Measurements from ENCODE around the gene CDHR1.
"Not testable (repeated sequence)": the region's sequence is repeated elsewhere in the genome, so short reads cannot be mapped to it uniquely, and the experiment has no call there.

CDHR1 gene

GRCh38 chr10:84179059-84179710 is 15.2 kb upstream of the CDHR1 start:
- Histone ChIP-seq H3K36me3 (replicated peaks) (no peaks in the 10 kb centered on the region), H3K4me3 (no peak overlapping the region), H3K4me1 (peaks cover 8% of the 10 kb centered on the region), H3K9me3 (no peaks in the 10 kb centered on the region), H3K27me3 (ENCODE audit: low read depth) (no peaks in the 10 kb centered on the region)
- peak; percentile 68 to 79 for DNase-seq (ENCODE audit: low spot score in 2 of 2)
- in situ Hi-C loops (cut with MboI; ENCODE audit: low sequenced_read_pairs): no loop called here

GRCh38 chr10:84180386-84180785 is 14.0 kb upstream of the CDHR1 start:
- in situ Hi-C loops (cut with MboI; ENCODE audit: low sequenced_read_pairs); H3K4me3 ChIP-seq; H3K9me3 ChIP-seq; H3K4me1 ChIP-seq; H3K27me3 ChIP-seq (ENCODE audit: low read depth); H3K36me3 ChIP-seq (replicated peaks); DNase-seq (ENCODE audit: low spot score in 2 of 2): not testable (repeated sequence)

GRCh38 chr10:84181631-84182030 is 12.7 kb upstream of the CDHR1 start:
- H3K27me3 ChIP-seq (ENCODE audit: low read depth): no peaks in the 10 kb centered on the region
- DNase-seq (ENCODE audit: low spot score in 2 of 2): no peak
- in situ Hi-C loops (cut with MboI; ENCODE audit: low sequenced_read_pairs): no loop called here
- no peaks in the 10 kb centered on the region for H3K36me3 ChIP-seq (replicated peaks)
- peaks cover 8% of the 10 kb centered on the region for H3K4me1 ChIP-seq
- no peaks in the 10 kb centered on the region for H3K9me3 ChIP-seq
- no peak overlapping the region for H3K4me3 ChIP-seq

- in situ Hi-C loops (cut with MboI; ENCODE audit: low sequenced_read_pairs): no loop called here
These were observed 9.8 kb upstream of the CDHR1 start for GRCh38 chr10:84184517-84184916.

GRCh38 chr10:84185526-84186175 is 8.7 kb upstream of the CDHR1 start:
- no peak for DNase-seq (ENCODE audit: low spot score in 2 of 2)
- H3K4me1 ChIP-seq: no peaks in the 10 kb centered on the region
- no peaks in the 10 kb centered on the region for H3K9me3 ChIP-seq
- in situ Hi-C loops (cut with MboI; ENCODE audit: low sequenced_read_pairs): no loop called here
- no peaks in the 10 kb centered on the region for H3K27me3 ChIP-seq (ENCODE audit: low read depth)
- no peak overlapping the region for H3K4me3 ChIP-seq
- no peaks in the 10 kb centered on the region for H3K36me3 ChIP-seq (replicated peaks)

More at GRCh38 chr10:84184517-84184916, 9.8 kb upstream of the CDHR1 start:
- DNase-seq (ENCODE audit: low spot score in 2 of 2): no peak
- H3K36me3 ChIP-seq (replicated peaks): no peaks in the 10 kb centered on the region
- H3K9me3 ChIP-seq: no peaks in the 10 kb centered on the region
- H3K4me3 ChIP-seq: no peak overlapping the region
- peaks cover 3% of the 10 kb centered on the region for H3K4me1 ChIP-seq
- no peaks in the 10 kb centered on the region for H3K27me3 ChIP-seq (ENCODE audit: low read depth)

- Histone ChIP-seq H3K4me1 (no peaks in the 10 kb centered on the region), H3K36me3 (replicated peaks) (no peaks in the 10 kb centered on the region), H3K4me3 (no peak overlapping the region), H3K27me3 (ENCODE audit: low read depth) (no peaks in the 10 kb centered on the region), H3K9me3 (no peaks in the 10 kb centered on the region)
- no peak for DNase-seq (ENCODE audit: low spot score in 2 of 2)
- in situ Hi-C loops (cut with MboI; ENCODE audit: low sequenced_read_pairs): no loop called here
These were observed 5.5 kb upstream of the CDHR1 start for GRCh38 chr10:84188815-84189214.

- no peaks in the 10 kb centered on the region for H3K36me3 ChIP-seq (replicated peaks)
- DNase-seq (ENCODE audit: low spot score in 2 of 2): no peak
- in situ Hi-C loops (cut with MboI; ENCODE audit: low sequenced_read_pairs): no loop called here
- H3K4me3 ChIP-seq: no peak overlapping the region
- no peaks in the 10 kb centered on the region for H3K4me1 ChIP-seq
- no peaks in the 10 kb centered on the region for H3K27me3 ChIP-seq (ENCODE audit: low read depth)
- H3K9me3 ChIP-seq: no peaks in the 10 kb centered on the region
These were observed 3.7 kb upstream of the CDHR1 start for GRCh38 chr10:84190621-84191020.

GRCh38 chr10:84191106-84191505 is 3.2 kb upstream of the CDHR1 start:
- Histone ChIP-seq H3K27me3 (ENCODE audit: low read depth) (no peaks in the 10 kb centered on the region), H3K4me3 (no peak overlapping the region), H3K36me3 (replicated peaks) (no peaks in the 10 kb centered on the region), H3K4me1 (no peaks in the 10 kb centered on the region), H3K9me3 (no peaks in the 10 kb centered on the region)
- in situ Hi-C loops (cut with MboI; ENCODE audit: low sequenced_read_pairs): no loop called here
- DNase-seq (ENCODE audit: low spot score in 2 of 2): no peak

GRCh38 chr10:84193327-84193726 is 1.0 kb upstream of the CDHR1 start:
- no peak for DNase-seq (ENCODE audit: low spot score in 2 of 2)
- Histone ChIP-seq H3K4me1 (no peaks in the 10 kb centered on the region), H3K36me3 (replicated peaks) (no peaks in the 10 kb centered on the region), H3K4me3 (no peak overlapping the region), H3K27me3 (ENCODE audit: low read depth) (no peaks in the 10 kb centered on the region), H3K9me3 (no peaks in the 10 kb centered on the region)
- in situ Hi-C loops (cut with MboI; ENCODE audit: low sequenced_read_pairs): no loop called here

- in situ Hi-C loops (cut with MboI; ENCODE audit: low sequenced_read_pairs): no loop called here
- Histone ChIP-seq H3K36me3 (replicated peaks) (no peaks in the 10 kb centered on the region), H3K9me3 (no peaks in the 10 kb centered on the region), H3K4me1 (no peaks in the 10 kb centered on the region), H3K27me3 (ENCODE audit: low read depth) (no peaks in the 10 kb centered on the region), H3K4me3 (peak overlapping the region; percentile 40)
- no peak for DNase-seq (ENCODE audit: low spot score in 2 of 2)
These were observed 402 bp upstream of the CDHR1 start for GRCh38 chr10:84193846-84194423.

GRCh38 chr10:84195044-84195830 is 900 bp downstream of the CDHR1 start:
- H3K9me3 ChIP-seq: no peaks in the 10 kb centered on the region
- H3K27me3 ChIP-seq (ENCODE audit: low read depth): no peaks in the 10 kb centered on the region
- no peaks in the 10 kb centered on the region for H3K36me3 ChIP-seq (replicated peaks)
- H3K4me3 ChIP-seq: peak overlapping the region; percentile 40
- in situ Hi-C loops (cut with MboI; ENCODE audit: low sequenced_read_pairs): no loop called here
- no peak for DNase-seq (ENCODE audit: low spot score in 2 of 2)
- H3K4me1 ChIP-seq: no peaks in the 10 kb centered on the region

- no peak overlapping the region for H3K4me3 ChIP-seq
- no peaks in the 10 kb centered on the region for H3K9me3 ChIP-seq
- H3K4me1 ChIP-seq: no peaks in the 10 kb centered on the region
- no peaks in the 10 kb centered on the region for H3K36me3 ChIP-seq (replicated peaks)
- DNase-seq (ENCODE audit: low spot score in 2 of 2): no peak
- in situ Hi-C loops (cut with MboI; ENCODE audit: low sequenced_read_pairs): no loop called here
- H3K27me3 ChIP-seq (ENCODE audit: low read depth): no peaks in the 10 kb centered on the region
These were observed 1.7 kb downstream of the CDHR1 start for GRCh38 chr10:84196083-84196482.

- DNase-seq (ENCODE audit: low spot score in 2 of 2): no peak
- Histone ChIP-seq H3K4me1 (no peaks in the 10 kb centered on the region), H3K9me3 (no peaks in the 10 kb centered on the region), H3K27me3 (ENCODE audit: low read depth) (no peaks in the 10 kb centered on the region), H3K4me3 (no peak overlapping the region), H3K36me3 (replicated peaks) (no peaks in the 10 kb centered on the region)
- in situ Hi-C loops (cut with MboI; ENCODE audit: low sequenced_read_pairs): no loop called here
These were observed 2.6 kb downstream of the CDHR1 start for GRCh38 chr10:84196941-84197340.

- in situ Hi-C loops (cut with MboI; ENCODE audit: low sequenced_read_pairs): no loop called here
- Histone ChIP-seq H3K27me3 (ENCODE audit: low read depth) (no peaks in the 10 kb centered on the region), H3K4me1 (no peaks in the 10 kb centered on the region), H3K36me3 (replicated peaks) (no peaks in the 10 kb centered on the region), H3K4me3 (no peak overlapping the region), H3K9me3 (no peaks in the 10 kb centered on the region)
- DNase-seq (ENCODE audit: low spot score in 2 of 2): no peak
These were observed 3.3 kb downstream of the CDHR1 start for GRCh38 chr10:84197643-84198042.

All from HAP-1 (cell line).